Uterus (tissue), 2 donors: Measurements from ENCODE around the gene ERBIN.

Experiments used
- POLR2A ChIP-seq, 2 donors: fragments of 450-650 bp; IDR thresholded peaks; one replicate each; pipeline ENCODE4 v1.6.1; 2016; ENCODE audit warnings: antibody characterized with exemption in 2 of 2, mild to moderate bottlenecking in 1 of 2, moderate library complexity in 1 of 2
- TF ChIP-seq, protein P1 (sequence below), 4 experiments: fragments of 200-600 bp in 2 of 4; fragments of 450-650 bp in 2 of 4; sonication (generic) in 2 of 4; IDR thresholded peaks; one replicate each; pipeline ENCODE4 v1.5.1; 2016 to 2019; ENCODE audit warnings: antibody characterized with exemption in 4 of 4, mild to moderate bottlenecking in 2 of 4, moderate library complexity in 1 of 4

- TF ChIP-seq, protein P1, sequence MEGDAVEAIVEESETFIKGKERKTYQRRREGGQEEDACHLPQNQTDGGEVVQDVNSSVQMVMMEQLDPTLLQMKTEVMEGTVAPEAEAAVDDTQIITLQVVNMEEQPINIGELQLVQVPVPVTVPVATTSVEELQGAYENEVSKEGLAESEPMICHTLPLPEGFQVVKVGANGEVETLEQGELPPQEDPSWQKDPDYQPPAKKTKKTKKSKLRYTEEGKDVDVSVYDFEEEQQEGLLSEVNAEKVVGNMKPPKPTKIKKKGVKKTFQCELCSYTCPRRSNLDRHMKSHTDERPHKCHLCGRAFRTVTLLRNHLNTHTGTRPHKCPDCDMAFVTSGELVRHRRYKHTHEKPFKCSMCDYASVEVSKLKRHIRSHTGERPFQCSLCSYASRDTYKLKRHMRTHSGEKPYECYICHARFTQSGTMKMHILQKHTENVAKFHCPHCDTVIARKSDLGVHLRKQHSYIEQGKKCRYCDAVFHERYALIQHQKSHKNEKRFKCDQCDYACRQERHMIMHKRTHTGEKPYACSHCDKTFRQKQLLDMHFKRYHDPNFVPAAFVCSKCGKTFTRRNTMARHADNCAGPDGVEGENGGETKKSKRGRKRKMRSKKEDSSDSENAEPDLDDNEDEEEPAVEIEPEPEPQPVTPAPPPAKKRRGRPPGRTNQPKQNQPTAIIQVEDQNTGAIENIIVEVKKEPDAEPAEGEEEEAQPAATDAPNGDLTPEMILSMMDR (IDR thresholded peaks at IDR 0.05): no peak
- no peak for TF ChIP-seq POLR2A (IDR thresholded peaks at IDR 0.05)
Observed at GRCh38 chr5:65981969-65982619, 55.7 kb downstream of the ERBIN start.
